OCI-LY1 (cell line): ENCODE measurements around the gene CRACR2B.

Experiments
- CTCF ChIP-seq: fragments of 200-600 bp; sonication (generic), shearing (Covaris generic); IDR thresholded peaks from 2 replicates; pipeline ENCODE4 v1.5.1; 2017; ENCODE audit warnings: mild to moderate bottlenecking, antibody characterized with exemption, low read length, moderate library complexity, mixed read lengths
- EZH2 ChIP-seq: fragments of 200-600 bp; sonication (generic), shearing (Covaris generic); IDR thresholded peaks from 2 replicates; pipeline ENCODE4 v1.8.0; 2017; ENCODE audit warnings: borderline replicate concordance, mixed run types, mild to moderate bottlenecking, antibody characterized with exemption, low read length, moderate library complexity, mixed read lengths

GRCh38 chr11:786235-787083 lies 41.3 kb upstream of the CRACR2B start:
- TF ChIP-seq CTCF (no peak), EZH2 (no peak)
